Stimulated activated CD4-positive, alpha-beta T cell treated with anti-CD3 and anti-CD28 coated beads, Interleukin-1b, Interleukin-23, amount 100 ng/mL, for 4 hours (primary cell): Measurements from ENCODE around the gene UBXN6.

Source experiments
- DNase-seq, 2 donors: peaks; one replicate each; pipeline ENCODE4 v3.0.0-alpha.2; 2020; ENCODE audit warnings: low read depth in 2 of 2

UBXN6 gene

GRCh38 chr19:4439243-4439642, 18.4 kb downstream of the UBXN6 start:
- DNase-seq: no peak

DNA sequence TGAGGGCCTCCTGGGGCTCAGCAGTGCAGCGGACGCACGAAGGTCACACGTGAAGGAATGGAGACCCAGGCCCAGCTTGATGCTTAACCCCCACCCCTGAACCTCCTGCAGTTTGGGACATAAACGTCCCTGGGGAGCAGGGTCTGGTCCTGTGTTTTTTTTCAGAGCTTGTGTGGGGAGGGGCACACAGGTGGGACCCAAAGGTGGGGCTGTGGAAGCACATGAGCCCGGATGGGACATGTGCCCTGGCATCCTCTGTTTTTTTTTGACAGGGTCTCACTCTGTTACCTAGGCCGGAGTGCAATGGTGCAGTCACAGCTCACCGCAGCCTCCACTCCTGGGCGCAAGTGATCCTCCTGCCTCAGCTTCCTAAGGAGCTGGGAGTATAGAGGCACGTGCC, 20.5 kb downstream of the UBXN6 start:
- DNase-seq: no peak

DNA sequence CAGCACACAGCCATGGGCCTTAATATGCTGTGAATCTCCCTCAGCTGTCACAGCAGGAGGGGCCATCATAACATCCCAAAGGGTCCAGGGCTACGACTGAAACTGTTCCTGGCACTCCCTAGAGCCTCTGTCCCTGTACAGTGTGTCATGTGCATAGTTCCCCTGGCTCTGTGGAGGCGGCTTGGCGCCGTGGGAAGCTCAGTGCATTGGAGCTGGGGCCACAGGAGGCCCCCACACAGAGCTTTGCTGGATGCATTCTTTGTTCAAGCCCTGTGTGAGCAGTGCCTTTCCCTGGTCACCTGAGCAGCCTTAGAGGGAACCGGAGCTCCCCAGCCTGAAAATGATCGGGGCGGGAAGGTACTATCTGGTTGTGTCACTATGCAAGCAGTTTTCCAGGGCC, 21.4 kb downstream of the UBXN6 start:
- DNase-seq: no peak

- DNase-seq: no peak
Observed at GRCh38 chr19:4434391-4434790, 23.2 kb downstream of the UBXN6 start.

DNA sequence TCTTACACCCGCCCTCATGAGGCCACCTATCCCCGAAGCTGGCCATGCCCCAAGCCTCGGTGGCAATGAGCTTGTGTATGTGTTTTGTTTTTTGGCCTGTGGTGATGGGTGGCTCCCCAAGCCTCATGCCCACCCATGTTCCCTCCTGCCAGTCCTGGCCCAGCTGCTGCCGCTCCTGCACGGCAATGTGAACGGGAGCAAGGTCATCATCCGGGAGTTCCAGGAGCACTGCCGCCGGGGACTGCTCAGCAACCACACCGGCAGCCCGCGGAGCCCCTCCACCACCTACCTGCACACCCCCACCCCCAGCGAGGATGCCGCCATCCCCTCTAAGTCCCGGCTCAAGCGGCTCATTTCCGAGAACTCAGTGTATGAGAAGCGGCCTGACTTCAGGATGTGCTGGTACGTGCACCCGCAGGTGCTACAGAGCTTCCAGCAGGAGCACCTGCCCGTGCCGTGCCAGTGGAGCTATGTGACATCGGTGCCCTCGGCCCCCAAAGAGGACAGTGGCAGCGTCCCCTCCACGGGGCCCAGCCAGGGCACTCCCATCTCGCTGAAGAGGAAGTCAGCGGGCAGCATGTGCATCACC, 24.6 kb downstream of the UBXN6 start:
- DNase-seq: no peak

DNA sequence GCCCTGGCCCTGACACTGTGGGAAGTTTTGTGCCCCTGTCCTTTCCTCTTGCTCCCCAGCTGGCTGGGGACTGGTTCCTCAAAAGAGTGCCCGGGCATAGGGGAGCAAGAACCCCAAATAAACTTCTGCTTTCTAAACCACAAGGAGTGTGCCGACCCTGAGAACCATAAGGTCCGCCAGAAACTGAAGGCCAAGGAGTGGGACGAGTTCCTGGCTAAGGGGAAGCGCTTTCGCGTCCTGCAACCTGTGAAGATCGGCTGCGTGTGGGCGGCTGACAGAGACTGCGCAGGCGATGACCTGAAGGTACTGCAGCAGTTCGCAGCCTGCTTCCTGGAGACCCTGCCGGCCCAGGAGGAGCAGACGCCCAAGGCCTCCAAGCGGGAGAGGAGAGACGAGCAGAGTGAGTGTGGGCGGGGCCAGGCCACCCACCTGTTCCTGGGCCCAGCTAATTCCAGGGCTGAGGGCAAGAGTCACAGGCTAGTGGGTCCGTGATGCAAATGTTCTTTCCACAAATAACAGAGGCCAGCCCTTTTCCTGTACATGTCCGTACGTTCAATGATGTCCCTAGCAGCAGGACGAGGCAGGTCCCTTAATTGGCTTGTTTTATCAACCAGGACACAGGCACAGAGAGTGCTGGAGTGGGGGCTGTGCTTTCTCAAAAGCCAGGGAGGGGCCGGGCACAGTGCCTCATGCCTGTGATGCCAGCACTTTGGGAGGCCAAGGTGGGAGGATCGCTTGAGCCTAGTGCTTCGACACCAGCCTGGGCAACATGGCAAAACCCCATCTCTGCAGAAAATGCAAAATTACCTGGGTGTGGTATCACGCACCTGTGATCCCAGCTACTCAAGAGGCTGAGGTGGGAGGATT, 25.6 kb downstream of the UBXN6 start:
- DNase-seq: no peak

DNA sequence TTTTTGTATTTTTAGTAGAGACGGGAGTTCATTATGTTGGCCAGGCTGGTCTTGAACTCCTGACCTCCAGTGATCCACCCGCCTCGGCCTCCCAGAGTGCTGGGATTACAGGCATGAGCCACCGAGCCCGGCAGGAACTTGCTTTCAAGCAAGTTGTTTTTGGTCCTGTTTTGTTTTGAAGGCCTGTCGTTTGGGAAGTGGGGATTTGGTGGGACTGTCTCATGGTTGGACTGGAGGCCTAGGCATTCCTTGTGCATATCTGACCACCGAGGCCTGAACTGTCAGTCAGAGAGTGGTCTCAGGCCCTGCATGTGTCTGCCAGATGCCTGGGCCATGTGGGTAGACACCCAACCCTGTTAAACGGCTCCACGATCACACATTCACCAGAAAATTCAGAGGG, 26.3 kb downstream of the UBXN6 start:
- DNase-seq: no peak

DNA sequence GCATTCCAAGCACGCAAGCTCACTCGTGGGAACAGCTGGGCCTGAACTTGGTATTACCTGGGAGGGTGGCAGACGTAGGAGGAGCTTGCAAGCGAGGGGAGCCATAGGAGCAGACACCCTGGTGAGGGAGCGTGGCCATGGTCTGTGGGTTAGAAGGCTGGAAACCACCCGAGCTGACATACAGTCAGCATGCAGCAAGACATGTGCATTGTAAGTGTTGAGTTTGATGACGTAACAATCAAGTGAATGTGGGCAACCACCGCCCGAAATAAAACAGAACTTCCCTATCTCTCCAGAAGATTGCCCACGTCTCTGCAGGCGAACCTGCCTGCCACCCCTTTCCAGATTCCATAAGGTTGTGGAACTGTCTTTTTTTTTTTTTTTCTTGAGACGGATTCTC, 26.8 kb downstream of the UBXN6 start:
- no peak for DNase-seq

DNA sequence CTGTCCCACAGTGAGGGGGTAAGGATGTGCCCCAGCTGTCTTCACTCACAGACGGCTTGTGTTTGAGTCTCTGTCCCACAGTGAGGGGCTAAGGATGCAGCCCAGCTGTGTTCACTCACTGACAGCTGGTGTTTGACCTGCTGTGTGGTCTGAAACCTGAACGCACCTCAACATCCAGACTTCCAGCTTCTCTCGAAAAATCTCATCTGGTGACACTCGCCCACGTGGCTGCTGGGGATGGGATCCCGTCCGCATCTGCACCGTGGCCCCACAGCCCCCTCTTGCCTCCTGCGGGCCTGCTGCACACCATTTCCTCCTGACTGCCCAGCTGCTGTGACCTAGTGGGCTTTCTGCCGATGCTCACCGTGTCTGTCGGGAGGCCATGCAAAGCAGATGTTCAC, 27.8 kb downstream of the UBXN6 start:
- no peak for DNase-seq

DNA sequence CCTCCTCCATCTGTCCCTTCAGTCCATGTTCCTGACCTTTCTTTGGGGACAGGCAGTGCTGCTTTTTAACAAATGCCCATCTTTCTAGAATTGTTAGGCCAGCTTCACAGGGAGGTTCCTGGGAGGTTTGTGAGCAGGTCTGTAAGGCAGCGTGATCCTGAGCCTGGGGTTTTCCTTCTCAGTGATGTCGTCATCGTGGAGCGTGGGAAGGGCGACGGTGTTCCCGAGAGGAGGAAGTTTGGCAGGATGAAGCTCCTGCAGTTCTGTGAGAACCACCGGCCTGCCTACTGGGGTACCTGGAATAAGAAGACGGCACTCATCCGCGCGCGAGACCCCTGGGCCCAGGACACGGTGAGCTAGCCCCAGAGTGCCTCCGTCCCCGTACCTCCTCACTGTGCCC, 28.3 kb downstream of the UBXN6 start:
- no peak for DNase-seq

- DNase-seq: no peak
Observed at GRCh38 chr19:4428326-4428975, 29.1 kb downstream of the UBXN6 start.

DNA sequence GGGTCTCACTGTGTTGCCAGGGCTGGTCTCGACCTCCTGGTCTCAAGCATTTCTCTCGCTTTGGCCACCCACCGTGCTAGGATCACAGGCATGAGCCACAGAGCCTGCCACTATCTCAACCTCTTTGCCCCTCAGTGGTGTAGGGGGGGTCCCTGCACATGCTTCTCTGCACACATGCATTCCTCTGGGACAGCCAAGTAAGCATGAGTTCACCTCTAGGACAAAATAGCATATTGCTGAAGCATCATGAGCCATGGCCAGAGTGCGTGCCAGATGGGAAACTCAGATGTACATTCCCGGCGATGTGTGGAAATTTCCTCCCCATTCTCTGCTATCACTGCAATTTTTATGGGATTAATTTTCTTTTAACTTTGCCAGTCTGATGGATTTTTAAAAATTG, 32.1 kb downstream of the UBXN6 start:
- no peak for DNase-seq

DNA sequence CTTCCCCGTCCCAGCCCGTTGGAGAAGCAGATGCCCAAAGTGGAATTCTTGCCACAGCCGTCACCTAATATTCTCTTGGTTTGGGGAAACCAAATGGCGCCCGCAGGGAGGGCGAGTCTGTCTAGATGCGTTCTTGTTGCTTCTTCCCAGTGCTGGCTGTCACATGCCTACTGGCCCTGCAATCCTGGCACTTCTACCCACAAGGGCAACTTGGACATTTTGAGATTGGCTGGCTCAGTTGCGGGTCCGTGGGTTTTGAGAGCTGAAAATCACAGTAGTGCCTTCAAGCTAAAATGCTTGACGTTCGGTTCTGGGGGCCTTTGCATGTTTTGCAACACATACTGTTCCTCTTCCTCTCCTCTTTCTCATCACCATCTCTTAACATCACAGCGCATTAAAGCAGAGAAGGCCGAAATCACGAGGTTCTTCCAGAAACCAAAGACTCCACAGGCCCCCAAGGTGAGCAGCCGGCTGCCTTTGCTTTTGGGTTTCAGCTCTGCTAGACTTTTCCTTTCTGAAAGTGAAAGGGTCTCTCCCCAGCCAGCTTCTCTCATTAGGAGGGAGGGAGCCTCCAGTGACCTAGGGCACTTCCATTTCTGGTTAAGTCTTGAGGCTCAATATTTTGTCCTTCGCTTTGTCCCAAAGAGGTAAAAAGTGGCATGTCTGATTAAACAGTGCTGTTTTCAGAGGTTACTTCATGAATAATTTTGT, 34.0 kb downstream of the UBXN6 start:
- DNase-seq: no peak

DNA sequence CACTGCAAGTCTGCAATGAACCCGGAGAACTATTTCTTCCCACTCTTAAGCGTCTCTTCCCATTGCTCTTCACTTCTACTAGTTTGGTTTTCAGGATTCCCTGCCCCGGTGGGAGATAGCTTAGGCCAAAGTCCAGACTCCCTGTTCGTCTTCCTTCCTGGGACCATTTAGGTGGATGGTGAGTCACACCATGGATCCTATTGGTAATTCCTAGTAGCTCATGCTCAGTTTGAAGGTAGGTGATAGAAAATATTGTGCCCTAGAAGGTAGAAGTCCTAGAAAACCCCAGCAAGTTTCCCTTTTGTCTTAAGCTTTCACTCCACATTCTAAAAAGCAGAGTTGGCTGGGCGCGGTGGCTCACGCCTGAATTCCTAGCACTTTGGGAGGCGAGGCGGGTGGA, 41.3 kb downstream of the UBXN6 start:
- no peak for DNase-seq

GRCh38 chr19:4415352-4415751, 42.2 kb downstream of the UBXN6 start:
- no peak for DNase-seq

- no peak for DNase-seq
Observed at GRCh38 chr19:4414800-4415321, 42.7 kb downstream of the UBXN6 start.

DNA sequence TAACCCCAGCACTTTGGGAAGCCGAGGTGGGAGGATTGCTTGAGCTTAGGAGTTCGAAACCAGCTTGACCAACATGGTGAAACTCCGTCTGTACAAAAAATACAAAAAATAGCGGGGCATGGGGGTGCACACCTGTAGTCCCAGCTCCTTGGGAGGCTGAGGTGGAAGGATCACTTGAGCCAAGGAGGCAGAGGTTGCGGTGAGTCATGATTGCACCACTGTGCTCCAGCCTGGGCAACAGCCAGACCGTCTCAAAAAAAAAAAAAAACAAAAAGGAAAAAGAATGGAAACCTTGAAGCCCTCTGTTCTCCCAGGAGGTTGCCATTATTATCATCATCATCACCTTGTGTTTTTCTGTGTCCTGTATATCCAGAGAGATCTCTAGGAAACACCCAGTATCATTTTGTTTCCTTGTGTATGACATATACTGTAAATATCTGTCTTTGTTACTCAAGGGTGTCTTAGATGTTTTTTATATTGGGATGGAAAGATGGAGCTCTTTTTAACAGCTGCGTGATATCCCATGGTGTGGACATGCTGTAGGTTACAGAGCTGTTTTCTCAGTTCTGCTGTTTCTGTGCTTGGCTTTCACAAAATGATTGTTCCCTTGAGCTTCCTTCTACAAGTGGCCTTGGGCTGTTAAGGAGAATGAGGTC, 43.3 kb downstream of the UBXN6 start:
- no peak for DNase-seq

DNA sequence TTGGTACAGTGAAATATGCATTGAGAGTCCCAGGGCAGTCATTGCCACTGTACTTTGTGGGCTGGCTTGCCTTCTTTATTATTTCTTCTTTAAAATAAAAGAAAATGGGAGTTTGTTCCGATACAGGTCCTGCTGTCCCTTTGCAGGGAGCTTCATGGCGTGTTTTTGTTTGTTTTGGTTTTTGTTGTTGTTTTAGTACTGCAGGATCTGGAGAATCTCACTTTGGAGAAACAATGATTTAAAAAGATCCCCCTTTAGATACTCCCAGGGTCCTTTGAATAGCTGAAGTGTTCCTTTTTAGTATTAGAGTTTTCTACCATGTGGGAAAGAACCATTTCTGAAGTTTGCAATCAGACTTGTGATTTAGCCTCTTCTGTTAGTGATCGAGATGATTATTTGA, 44.0 kb downstream of the UBXN6 start:
- no peak for DNase-seq

- no peak for DNase-seq
Observed at GRCh38 chr19:4409123-4409933, 48.3 kb downstream of the UBXN6 start.

DNA sequence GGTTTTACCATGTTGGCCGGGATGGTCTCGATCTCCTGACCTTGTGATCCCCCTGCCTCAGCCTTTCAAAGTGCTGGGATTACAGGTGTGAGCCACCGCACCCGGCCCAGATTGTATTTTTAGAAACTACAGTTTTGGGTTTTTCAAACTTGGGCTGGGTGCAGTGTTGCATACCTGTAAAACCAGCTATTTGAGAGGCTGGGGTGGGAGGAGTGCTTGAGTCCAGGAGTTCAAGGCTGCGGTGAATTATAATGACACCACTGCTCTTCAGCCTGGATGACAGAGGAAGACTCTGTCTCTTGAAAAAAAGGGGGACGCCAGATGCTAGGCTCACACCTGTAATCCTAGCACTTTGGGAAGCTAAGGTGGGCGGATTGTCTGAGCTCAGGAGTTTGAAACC, 51.0 kb downstream of the UBXN6 start:
- DNase-seq: no peak

DNA sequence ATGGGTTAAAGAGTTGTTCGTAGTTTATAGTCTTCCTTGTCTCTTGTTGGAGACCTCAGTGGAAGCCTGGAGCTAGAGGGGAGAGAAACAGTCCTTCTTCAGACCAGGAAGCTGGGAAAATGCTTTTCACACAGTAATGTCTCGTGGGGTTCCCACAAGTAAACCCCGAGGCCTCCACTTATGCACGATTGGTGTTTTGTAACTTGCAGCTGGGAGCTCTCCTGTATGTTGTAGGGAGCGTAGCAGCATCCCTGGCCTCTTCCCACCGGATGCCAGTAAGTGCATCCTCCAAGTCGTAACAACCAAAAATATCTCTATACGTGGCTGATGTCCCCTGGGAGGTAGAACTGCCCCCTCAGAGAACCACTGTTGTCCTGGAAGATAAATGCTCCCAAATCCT, 51.6 kb downstream of the UBXN6 start:
- no peak for DNase-seq
